GM12878 (cell line): ENCODE data around the gene PRKCD. TPM values are rescaled to one million over a fixed set of nuclear protein-coding genes. Genes with fewer than 3 reads are reported as not detected.

Source experiments
- ATAC-seq: fragments of 200-7000 bp; cut with Tn5 transposase; 3 replicates; pipeline ENCODE4 v1.9.1; 2020; ENCODE audit warnings: mild to moderate bottlenecking, moderate library complexity
- BruUV-seq: library from RNA; stranded (reverse); fragments of 400-500 nt; replicated peaks from 2 replicates; lab custom pipeline; 2021; lab: Mats Ljungman, UMichigan
- CTCF ChIA-PET: fragments of 300-600 bp; sonication (Branson Sonifier 250); formaldehyde crosslinking; extraction: SDS; loops from one replicate; lab custom pipeline; 2021; ENCODE audit warnings: inconsistent platforms; lab: Yijun Ruan, JAX
- POLR2A ChIA-PET: fragments of 350-600 bp; formaldehyde crosslinking; extraction: SDS; loops from one replicate; lab custom pipeline; 2021; ENCODE audit warnings: inconsistent platforms; lab: Charles Lee
- RAD21 ChIA-PET: fragments of 300-600 bp; sonication (Branson Sonifier 250); formaldehyde crosslinking; loops from one replicate; lab custom pipeline; 2023; ENCODE audit warnings: antibody characterized with exemption; ENCODE audit not compliant: unreplicated experiment; lab: Charles Lee
- SMC1A ChIA-PET: fragments of 300-600 bp; sonication (Branson Sonifier 250); formaldehyde crosslinking; loops from one replicate; lab custom pipeline; 2023; ENCODE audit not compliant: unreplicated experiment, uncharacterized antibody; lab: Charles Lee
- DNase-seq: peaks from one replicate; pipeline ENCODE4 v3.0.0-alpha.2; 2011; ENCODE audit warnings: low read depth, low spot score
- FAIRE-seq: peaks from 3 replicates; lab custom pipeline; 2011; peaks lifted over from hg19 to GRCh38; lab: Jason Lieb, UNC
- H2AFZ ChIP-seq: 2 replicates; pipeline ENCODE4 v1.6.0; 2011; ENCODE audit warnings: low read depth, low read length, control low read depth; ENCODE audit not compliant: control insufficient read depth
- H3K27ac ChIP-seq: 2 replicates; pipeline ENCODE4 v1.5.1; 2011; ENCODE audit warnings: control low read depth; ENCODE audit not compliant: control insufficient read depth, insufficient read depth
- H3K27me3 ChIP-seq, 2 experiments: replicated peaks in 1 of 2; 2 replicates each; pipeline versions ENCODE4 v1.6.0 to v1.6.1; 2011; ENCODE audit warnings: low read length in 1 of 2; ENCODE audit not compliant: control insufficient read depth in 2 of 2, insufficient read depth in 2 of 2
- H3K36me3 ChIP-seq, 2 experiments: 2 replicates each; pipeline ENCODE4 v1.5.1; 2011; ENCODE audit warnings: low read length in 1 of 2; ENCODE audit not compliant: control insufficient read depth in 2 of 2, insufficient read depth in 2 of 2
- H3K4me1 ChIP-seq: 2 replicates; pipeline ENCODE4 v1.6.1; 2011; ENCODE audit warnings: mild to moderate bottlenecking, low read length, moderate library complexity, mixed read lengths; ENCODE audit not compliant: control insufficient read depth, insufficient read depth
- H3K4me2 ChIP-seq: 2 replicates; pipeline ENCODE4 v1.6.0; 2011; ENCODE audit warnings: control low read depth; ENCODE audit not compliant: control insufficient read depth, insufficient read depth
- H3K4me3 ChIP-seq: fragments of 200-600 bp; sonication (generic); 2 replicates; pipeline ENCODE4 v1.5.1; 2016
- H3K79me2 ChIP-seq: 2 replicates; pipeline ENCODE4 v1.6.0; 2011; ENCODE audit warnings: low read length; ENCODE audit not compliant: control insufficient read depth, insufficient read depth
- H3K9ac ChIP-seq: 2 replicates; pipeline ENCODE4 v1.8.0; 2011; ENCODE audit warnings: low read length, control low read depth, mixed read lengths; ENCODE audit not compliant: control insufficient read depth, insufficient read depth
- H3K9me3 ChIP-seq: replicated peaks from 3 replicates; pipeline ENCODE4 v1.5.1; 2011; ENCODE audit warnings: mild to moderate bottlenecking, low read length; ENCODE audit not compliant: control insufficient read depth, insufficient read depth
- H4K20me1 ChIP-seq: 2 replicates; pipeline ENCODE4 v1.6.0; 2011; ENCODE audit not compliant: control insufficient read depth, insufficient read depth
- ATF3 ChIP-seq: IDR thresholded peaks from 2 replicates; pipeline ENCODE4 v1.6.1; 2011; ENCODE audit warnings: low read depth, mild to moderate bottlenecking, low read length, moderate library complexity, borderline replicate concordance; ENCODE audit errors: extremely low read depth
- BHLHE40 ChIP-seq, 2 experiments: fragments of 450-650 bp in 1 of 2; IDR thresholded peaks; 2 replicates each; pipeline ENCODE4 v1.6.1; 2011 to 2017; ENCODE audit warnings: low read depth in 2 of 2, borderline replicate concordance in 1 of 2, improper control_type of control experiment in 1 of 2, low read length in 1 of 2, mild to moderate bottlenecking in 1 of 2
- CBFB ChIP-seq: IDR thresholded peaks from 2 replicates; pipeline ENCODE4 v1.6.1; 2016; ENCODE audit warnings: antibody characterized with exemption, low read depth
- CTCF ChIP-seq, 3 experiments: IDR thresholded peaks in 2 of 3; conservative IDR thresholded peaks in 1 of 3; 2 replicates each; pipeline ENCODE4 v1.5.1; 2011; ENCODE audit warnings: low read depth in 3 of 3, low read length in 3 of 3, mild to moderate bottlenecking in 3 of 3, control low read depth in 2 of 3, moderate library complexity in 2 of 3, inconsistent platforms in 1 of 3, mixed read lengths in 1 of 3; ENCODE audit not compliant: control insufficient read depth in 2 of 3, insufficient read depth in 1 of 3; ENCODE audit errors: extremely low read depth in 1 of 3
- IRF3 ChIP-seq: fragments of 450-650 bp; IDR thresholded peaks from 2 replicates; pipeline ENCODE4 v1.6.1; 2014; ENCODE audit warnings: mild to moderate bottlenecking
- KAT2A ChIP-seq: conservative IDR thresholded peaks from 2 replicates; pipeline ENCODE4 v1.6.1; 2011; ENCODE audit warnings: low read depth, low read length; ENCODE audit not compliant: control insufficient read depth
- STAT1 ChIP-seq: fragments of 450-650 bp; conservative IDR thresholded peaks from 2 replicates; pipeline ENCODE4 v1.6.1; 2014; ENCODE audit warnings: antibody characterized with exemption, mild to moderate bottlenecking
- USF1 ChIP-seq: IDR thresholded peaks from 2 replicates; pipeline ENCODE4 v1.6.1; 2011; ENCODE audit warnings: borderline replicate concordance, low read depth, mild to moderate bottlenecking, moderate library complexity, mixed read lengths, low read length; ENCODE audit not compliant: insufficient read depth; ENCODE audit errors: extremely low read length
- ZBTB11 ChIP-seq: fragments of 450-650 bp; formaldehyde crosslinking; IDR thresholded peaks from 2 replicates; pipeline ENCODE4 v1.5.0; 2022; ENCODE audit warnings: mild to moderate bottlenecking, missing genetic modification characterization
- ZNF622 ChIP-seq: fragments of 450-650 bp; IDR thresholded peaks from 2 replicates; pipeline ENCODE4 v1.6.1; 2017; ENCODE audit warnings: mild to moderate bottlenecking, inconsistent platforms
- WGBS: methylation state at CpG from one replicate; pipeline ENCODE4 v1.1.6; 2016; ENCODE audit warnings: low lambda C conversion rate; ENCODE audit not compliant: insufficient replicate concordance, insufficient coverage; ENCODE audit errors: missing lambda C conversion rate; 5-methylcytosine and 5-hydroxymethylcytosine counted together
- in situ Hi-C: fragments of 300-500 bp; cut with MboI; formaldehyde crosslinking; loops from 9 replicates; pipeline ENCODE4 v1.14.3; 2018; ENCODE audit warnings: mixed read lengths
- intact Hi-C: fragments of 100-400 bp; cut with micrococcal nuclease; formaldehyde crosslinking; loops from one replicate; pipeline ENCODE4 v1.14.2; 2022; ENCODE audit not compliant: unreplicated experiment
- polyA plus RNA-seq, 11 experiments: library from polyadenylated mRNA; depleted of rRNA in 4 of 11; unstranded in 6 of 11; stranded (reverse) in 5 of 11; fragments of >200 nt; fragmentation: Nextera tagmentation in 4 of 11; fragmentation: Illumina TruSeq in 1 of 11; extraction: Ambion mirVana in 4 of 11; extraction: Trizol in 1 of 11; gene quantifications; 1 replicate in 1 of 11; 2 replicates in 10 of 11; pipeline versions ENCODE4 v1.2.1 to v1.2.3, GENCODE V29; 2011 to 2016; ENCODE audit warnings: inconsistent platforms in 2 of 11, missing spikeins in 2 of 11, low read depth in 1 of 11
- total RNA-seq, 4 experiments: library from RNA; depleted of rRNA in 3 of 4; stranded (reverse); fragments of >200 nt in 3 of 4; fragmentation: Illumina TruSeq in 1 of 4; extraction: Trizol in 1 of 4; gene quantifications; 2 replicates each; pipeline versions ENCODE4 v1.2.1 to v1.2.3, GENCODE V29; 2013 to 2021

PRKCD gene
- total and polyA plus RNA-seq, 10 of the 15 experiments (the other 5 are each of a cell fraction or from before 2014, with no cell fraction given): 10.0 to 114 (median 42.4) TPM

- Histone ChIP-seq H3K27ac (no peak overlapping the region), H3K9me3 (no peaks in the 10 kb centered on the region), H4K20me1 (no peaks in the 10 kb centered on the region), H3K27me3 (no peaks in the 10 kb centered on the region), H3K79me2 (no peaks in the 10 kb centered on the region), H3K4me1 (peaks cover 13% of the 10 kb centered on the region), H3K36me3 (no peaks in the 10 kb centered on the region), H3K4me2 (no peak overlapping the region), H3K9ac (no peak overlapping the region), H2AFZ (no peak overlapping the region), H3K4me3 (no peak overlapping the region)
- in situ Hi-C loops (no loop called here), intact Hi-C loops (no loop called here)
- POLR2A ChIA-PET: interaction anchor here (0.7 to 3.2 kb wide), 6 partner anchors 9 to 55 kb away, joined by 3 to 10 read pairs (median 6); partner anchors contain the start of gene PRKCD
- CTCF ChIA-PET: interaction anchor here (1.0 to 6.6 kb wide), 8 partner anchors 9 to 55 kb away, joined by 3 to 63 read pairs (median 6); partner anchors contain the start of gene PRKCD
- no peak for FAIRE-seq
- RAD21 ChIA-PET: interaction anchor here (0.6 to 1.8 kb wide), 7 partner anchors 18 to 52 kb away, joined by 3 to 6 read pairs (median 3); no protein-coding TSS in a partner anchor
- no TSS peak for BruUV-seq
- DNase-seq: no peak
- ATAC-seq: peak; percentile 43
- 53% methylated on average over 6 of the region's 6 CpGs for WGBS
- SMC1A ChIA-PET: interaction anchor here (0.6 to 8.6 kb wide), 9 partner anchors 7 to 58 kb away, joined by 3 to 65 read pairs (median 3); no protein-coding TSS in a partner anchor
- TF ChIP-seq KAT2A (no peak), STAT1 (no peak), BHLHE40 (IDR thresholded peaks at IDR 0.05; ENCODE audit: borderline replicate concordance in 1 of 2, low read depth in 2 of 2, low read length in 1 of 2) (peak; percentile 71 to 85), CBFB (no peak), ATF3 (no peak), CTCF (IDR thresholded peaks at IDR 0.05 in 2 of 3, conservative IDR thresholded peaks at IDR 0.05 in 1 of 3; ENCODE audit: control insufficient read depth in 2 of 3, extremely low read depth in 1 of 3, insufficient read depth in 1 of 3, low read depth in 3 of 3, low read length in 3 of 3) (no peak), ZBTB11 (no peak), USF1 (no peak), IRF3 (no peak), ZNF622 (no peak)
Observed at GRCh38 chr3:53140847-53141845, 19.9 kb upstream of the PRKCD start.
